ENCODE results near the gene SORCS3. TPM values are rescaled to one million over a fixed set of nuclear protein-coding genes. Genes with fewer than 3 reads are reported as not detected.
A peak's percentile ranks its signal among the peaks of the same experiment; 100 is the strongest.

SORCS3 gene
- total RNA-seq, 1 experiment from 2014 or later, result not detected

DNA sequence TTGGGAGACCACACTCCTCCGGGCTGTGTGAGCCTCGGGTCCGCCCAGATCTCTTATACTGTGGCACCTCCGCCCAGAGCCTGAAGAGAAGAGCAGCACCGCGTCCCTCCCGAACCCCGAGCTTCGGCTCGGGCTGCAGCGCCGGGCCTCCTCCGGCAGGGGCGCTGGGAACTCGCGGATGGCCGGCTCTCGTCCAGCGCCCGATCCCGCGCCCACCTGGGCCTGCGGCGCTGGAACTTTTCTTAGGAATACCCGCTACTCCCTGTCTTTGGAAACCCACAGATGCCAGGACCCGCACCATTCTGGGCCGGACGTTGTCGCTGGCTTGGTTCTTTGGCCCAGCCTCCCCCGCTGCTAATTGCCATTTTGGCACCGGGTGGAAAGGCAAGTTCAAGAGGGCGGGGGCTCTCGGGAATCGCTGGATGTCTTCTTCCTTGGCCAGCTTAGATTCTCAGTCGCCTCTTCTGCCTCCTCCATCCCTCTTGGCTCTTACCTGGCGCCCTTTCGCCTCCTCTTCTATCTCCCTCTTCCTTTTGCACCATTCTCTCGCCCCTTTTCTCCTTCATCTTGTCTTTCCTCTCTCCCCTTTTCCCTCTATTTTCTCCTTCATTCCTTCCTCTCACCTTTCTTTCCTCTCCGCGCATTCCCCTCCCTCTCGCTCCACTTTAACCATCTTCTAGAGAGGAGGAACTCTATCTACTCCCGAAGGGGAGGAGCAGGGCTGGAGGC lies 2.1 kb upstream of the SORCS3 start:
- in situ Hi-C loops (cut with HindIII; ENCODE audit: low pct_unique_long_range_greater_than_20kb, low sequenced_read_pairs), result no loop called here

DNA sequence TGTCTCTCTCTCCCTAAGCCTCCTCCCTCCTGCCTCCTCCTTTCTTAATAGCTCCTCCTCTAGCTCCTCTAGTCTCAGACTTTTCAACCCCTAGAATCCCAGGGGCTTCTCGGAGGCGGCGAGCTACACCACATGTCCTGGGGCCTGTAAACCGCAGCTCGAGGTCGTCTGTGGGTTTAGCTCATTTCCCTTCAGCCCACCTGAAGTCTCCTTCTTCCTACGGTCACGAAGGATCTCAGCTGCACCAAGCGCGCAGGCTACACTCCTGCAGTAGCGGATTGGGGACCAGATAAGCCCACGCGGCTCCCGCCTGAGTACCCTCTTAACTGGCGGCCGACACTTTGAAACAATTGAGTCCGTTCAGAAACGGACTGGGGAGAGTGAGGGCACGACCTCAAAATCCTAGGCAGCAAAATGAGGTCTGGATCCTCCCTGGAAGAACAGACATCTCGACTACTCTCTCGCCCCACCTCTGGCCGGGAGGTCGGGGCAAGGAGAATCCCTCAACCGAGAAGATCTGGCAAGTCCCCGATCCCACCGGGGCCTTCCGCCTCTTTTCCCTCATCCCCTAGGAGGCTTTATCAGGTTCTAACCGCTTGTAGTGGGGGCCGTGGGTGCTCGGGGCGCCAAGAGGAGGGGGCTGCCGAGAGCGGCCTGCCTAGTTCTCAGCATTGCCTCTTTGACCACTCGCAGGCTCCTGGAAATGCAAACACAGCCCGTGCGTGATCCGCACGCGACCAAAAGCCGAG lies 1.3 kb upstream of the SORCS3 start:
- Histone ChIP-seq H3K27me3 (ENCODE audit: control insufficient read depth, insufficient read depth, low read length) (peaks cover 21% of the 10 kb centered on the region), H3K36me3 (ENCODE audit: control insufficient read depth, insufficient read depth, low read length) (no peaks in the 10 kb centered on the region), H3K27ac (ENCODE audit: low read length) (no peak overlapping the region), H3K4me1 (ENCODE audit: control insufficient read depth, insufficient read depth, low read length) (no peaks in the 10 kb centered on the region), H3K9me3 (ENCODE audit: control insufficient read depth, insufficient read depth, low read depth, low read length) (no peaks in the 10 kb centered on the region), H3K4me3 (ENCODE audit: low read depth in 2 of 2, low read length in 2 of 2) (no peak overlapping the region)
- no peak for DNase-seq (ENCODE audit: low read depth, low spot score)
- BruUV-seq (replicated peaks), result no TSS peak
- ATAC-seq, result no peak
- ChIA-PET POLR2A (no interaction called here), CTCF (no interaction called here)
- intact Hi-C loops (cut with micrococcal nuclease; ENCODE audit: unreplicated experiment), result no loop called here
- TF ChIP-seq, protein P1, sequence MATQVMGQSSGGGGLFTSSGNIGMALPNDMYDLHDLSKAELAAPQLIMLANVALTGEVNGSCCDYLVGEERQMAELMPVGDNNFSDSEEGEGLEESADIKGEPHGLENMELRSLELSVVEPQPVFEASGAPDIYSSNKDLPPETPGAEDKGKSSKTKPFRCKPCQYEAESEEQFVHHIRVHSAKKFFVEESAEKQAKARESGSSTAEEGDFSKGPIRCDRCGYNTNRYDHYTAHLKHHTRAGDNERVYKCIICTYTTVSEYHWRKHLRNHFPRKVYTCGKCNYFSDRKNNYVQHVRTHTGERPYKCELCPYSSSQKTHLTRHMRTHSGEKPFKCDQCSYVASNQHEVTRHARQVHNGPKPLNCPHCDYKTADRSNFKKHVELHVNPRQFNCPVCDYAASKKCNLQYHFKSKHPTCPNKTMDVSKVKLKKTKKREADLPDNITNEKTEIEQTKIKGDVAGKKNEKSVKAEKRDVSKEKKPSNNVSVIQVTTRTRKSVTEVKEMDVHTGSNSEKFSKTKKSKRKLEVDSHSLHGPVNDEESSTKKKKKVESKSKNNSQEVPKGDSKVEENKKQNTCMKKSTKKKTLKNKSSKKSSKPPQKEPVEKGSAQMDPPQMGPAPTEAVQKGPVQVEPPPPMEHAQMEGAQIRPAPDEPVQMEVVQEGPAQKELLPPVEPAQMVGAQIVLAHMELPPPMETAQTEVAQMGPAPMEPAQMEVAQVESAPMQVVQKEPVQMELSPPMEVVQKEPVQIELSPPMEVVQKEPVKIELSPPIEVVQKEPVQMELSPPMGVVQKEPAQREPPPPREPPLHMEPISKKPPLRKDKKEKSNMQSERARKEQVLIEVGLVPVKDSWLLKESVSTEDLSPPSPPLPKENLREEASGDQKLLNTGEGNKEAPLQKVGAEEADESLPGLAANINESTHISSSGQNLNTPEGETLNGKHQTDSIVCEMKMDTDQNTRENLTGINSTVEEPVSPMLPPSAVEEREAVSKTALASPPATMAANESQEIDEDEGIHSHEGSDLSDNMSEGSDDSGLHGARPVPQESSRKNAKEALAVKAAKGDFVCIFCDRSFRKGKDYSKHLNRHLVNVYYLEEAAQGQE (IDR thresholded peaks at IDR 0.05; ENCODE audit: insufficient read depth in 1 of 2, low read depth in 2 of 2, low read length in 1 of 2), result no peak
- TF ChIP-seq TCF7L2 (IDR thresholded peaks at IDR 0.05; ENCODE audit: low read depth, low read length), result no peak
- in situ Hi-C loops (cut with HindIII; ENCODE audit: low pct_unique_long_range_greater_than_20kb, low sequenced_read_pairs), result no loop called here

More for the DNA sequence above, 2.1 kb upstream of the SORCS3 start:
- no peaks in the 10 kb centered on the region for H3K36me3 ChIP-seq (ENCODE audit: control insufficient read depth, insufficient read depth, low read length)
- intact Hi-C loops (cut with micrococcal nuclease; ENCODE audit: unreplicated experiment), result no loop called here
- DNase-seq (ENCODE audit: low read depth, low spot score) (no peak), ATAC-seq (peak; percentile 43; the same call in 1 of the 2 replicates)
- ChIA-PET CTCF (no interaction called here), POLR2A (no interaction called here)
- no peak overlapping the region for H3K4me3 ChIP-seq (ENCODE audit: low read depth in 2 of 2, low read length in 2 of 2)
- no peaks in the 10 kb centered on the region for H3K9me3 ChIP-seq (ENCODE audit: control insufficient read depth, insufficient read depth, low read depth, low read length)
- TF ChIP-seq POLR2AphosphoS5 (IDR thresholded peaks at IDR 0.05; ENCODE audit: low read depth, low read length) (no peak), TCF7L2 (IDR thresholded peaks at IDR 0.05; ENCODE audit: low read depth, low read length) (no peak), SIN3A (IDR thresholded peaks at IDR 0.05; ENCODE audit: borderline replicate concordance, insufficient read depth, low read depth, low read length) (no peak)
- TF ChIP-seq, protein P2, sequence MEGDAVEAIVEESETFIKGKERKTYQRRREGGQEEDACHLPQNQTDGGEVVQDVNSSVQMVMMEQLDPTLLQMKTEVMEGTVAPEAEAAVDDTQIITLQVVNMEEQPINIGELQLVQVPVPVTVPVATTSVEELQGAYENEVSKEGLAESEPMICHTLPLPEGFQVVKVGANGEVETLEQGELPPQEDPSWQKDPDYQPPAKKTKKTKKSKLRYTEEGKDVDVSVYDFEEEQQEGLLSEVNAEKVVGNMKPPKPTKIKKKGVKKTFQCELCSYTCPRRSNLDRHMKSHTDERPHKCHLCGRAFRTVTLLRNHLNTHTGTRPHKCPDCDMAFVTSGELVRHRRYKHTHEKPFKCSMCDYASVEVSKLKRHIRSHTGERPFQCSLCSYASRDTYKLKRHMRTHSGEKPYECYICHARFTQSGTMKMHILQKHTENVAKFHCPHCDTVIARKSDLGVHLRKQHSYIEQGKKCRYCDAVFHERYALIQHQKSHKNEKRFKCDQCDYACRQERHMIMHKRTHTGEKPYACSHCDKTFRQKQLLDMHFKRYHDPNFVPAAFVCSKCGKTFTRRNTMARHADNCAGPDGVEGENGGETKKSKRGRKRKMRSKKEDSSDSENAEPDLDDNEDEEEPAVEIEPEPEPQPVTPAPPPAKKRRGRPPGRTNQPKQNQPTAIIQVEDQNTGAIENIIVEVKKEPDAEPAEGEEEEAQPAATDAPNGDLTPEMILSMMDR (IDR thresholded peaks at IDR 0.05), result no peak
- TF ChIP-seq, protein P1 (IDR thresholded peaks at IDR 0.05; ENCODE audit: insufficient read depth in 1 of 2, low read depth in 2 of 2, low read length in 1 of 2), result no peak
- peaks cover 24% of the 10 kb centered on the region for H3K27me3 ChIP-seq (ENCODE audit: control insufficient read depth, insufficient read depth, low read length)
- no TSS peak for BruUV-seq (replicated peaks)
- no peak overlapping the region for H3K27ac ChIP-seq (ENCODE audit: low read length)
- no peaks in the 10 kb centered on the region for H3K4me1 ChIP-seq (ENCODE audit: control insufficient read depth, insufficient read depth, low read length)
